ENCODE measurements around the gene PAGE2. TPM values are rescaled to one million over a fixed set of nuclear protein-coding genes. Genes with fewer than 3 reads are reported as not detected.

Gene PAGE2
- total RNA-seq, 3 donors from 2014 or later = not detected

Other genes starting within 250 kb of the PAGE2 start
- 1 to 10 TPM; 1.0 to 2.8 (median 2.6) TPM for gene TRO, start 168.2 kb upstream of the PAGE2 start, total RNA-seq
- under 1 TPM; 0.29 to 0.68 (median 0.51) TPM for gene PFKFB1, start 94.8 kb upstream of the PAGE2 start, total RNA-seq
- gene APEX2, start 88.7 kb upstream of the PAGE2 start, total RNA-seq = 10 to 100 TPM; 35.1 to 40.5 (median 36.4) TPM
- not detected for gene ALAS2, start 58.0 kb upstream of the PAGE2 start, total RNA-seq
- under 1 TPM in 1 of 3 donors, not detected in 2; 0.61 TPM for gene PAGE2B, start 14.0 kb upstream of the PAGE2 start, total RNA-seq
- 1 to 10 TPM in 1 of 3 donors, under 1 TPM in 1, not detected in 1; 0.90 to 3.0 TPM for gene PAGE5, start 131.3 kb downstream of the PAGE2 start, total RNA-seq
- gene PAGE3, start 175.9 kb downstream of the PAGE2 start, total RNA-seq = not detected